Measurements from ENCODE around the gene NOM1.

GRCh38 chr7:156956727-156957126 is 7.2 kb downstream of the NOM1 start:
- TF ChIP-seq POLR2A (IDR thresholded peaks at IDR 0.05; ENCODE audit: low read length) (no peak), CTCF (IDR thresholded peaks at IDR 0.05) (no peak), CEBPB (IDR thresholded peaks at IDR 0.05) (no peak)

Data from A549 (cell line).